DND-41 (cell line): Measurements from ENCODE around the gene DNASE1L3.

Source experiments
- CTCF ChIP-seq: IDR thresholded peaks from 2 replicates; pipeline ENCODE4 v1.5.1; 2012; ENCODE audit warnings: borderline replicate concordance, low read length, moderate library complexity, mild to moderate bottlenecking; ENCODE audit not compliant: poor library complexity, severe bottlenecking; ENCODE audit errors: extremely low read depth
- EZH2 ChIP-seq: IDR thresholded peaks from 3 replicates; pipeline ENCODE4 v1.6.1; 2012; ENCODE audit warnings: borderline replicate concordance, low read depth, mild to moderate bottlenecking, moderate library complexity, low read length, inconsistent platforms; ENCODE audit not compliant: severe bottlenecking

- TF ChIP-seq CTCF: no peak
- TF ChIP-seq EZH2: no peak
Observed at GRCh38 chr3:58151637-58152036, 59.1 kb downstream of the DNASE1L3 start.
